HG03095 (cell line): ENCODE measurements around the gene CCDC197.
A peak's percentile ranks its signal among the peaks of the same experiment; 100 is the strongest.

Experiments used
- ATAC-seq: cut with Tn5 transposase; IDR thresholded peaks from one replicate; pipeline ENCODE4 v1.9.1; 2021; ENCODE audit warnings: moderate library complexity; ENCODE audit not compliant: unreplicated experiment

The CCDC197 gene

DNA sequence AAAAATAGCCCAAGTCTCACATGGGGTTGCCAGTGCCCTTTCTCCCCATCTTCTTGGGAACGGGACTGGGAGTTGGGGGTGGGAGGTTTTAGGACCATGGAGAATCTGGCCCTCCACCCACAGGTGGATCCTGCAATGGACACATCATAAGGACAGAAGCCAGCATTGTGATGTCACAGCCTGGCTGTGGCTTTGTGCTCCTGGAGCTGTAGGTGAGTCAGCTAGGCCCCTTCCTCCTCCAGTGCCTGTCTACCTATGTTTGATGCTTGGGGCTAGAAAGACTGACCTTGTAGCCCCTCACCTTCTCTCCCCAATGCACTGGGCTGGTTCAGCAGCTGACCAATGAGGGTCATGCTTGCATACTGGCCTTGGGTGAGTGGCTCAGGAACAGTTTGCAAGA is at the start of gene CCDC197:
Gene CCDC197 (plus strand): TSS at position 220 of the 400 bp plus-strand sequence. CDS start 831 bp downstream, outside the sequence.
- no peak for ATAC-seq

DNA sequence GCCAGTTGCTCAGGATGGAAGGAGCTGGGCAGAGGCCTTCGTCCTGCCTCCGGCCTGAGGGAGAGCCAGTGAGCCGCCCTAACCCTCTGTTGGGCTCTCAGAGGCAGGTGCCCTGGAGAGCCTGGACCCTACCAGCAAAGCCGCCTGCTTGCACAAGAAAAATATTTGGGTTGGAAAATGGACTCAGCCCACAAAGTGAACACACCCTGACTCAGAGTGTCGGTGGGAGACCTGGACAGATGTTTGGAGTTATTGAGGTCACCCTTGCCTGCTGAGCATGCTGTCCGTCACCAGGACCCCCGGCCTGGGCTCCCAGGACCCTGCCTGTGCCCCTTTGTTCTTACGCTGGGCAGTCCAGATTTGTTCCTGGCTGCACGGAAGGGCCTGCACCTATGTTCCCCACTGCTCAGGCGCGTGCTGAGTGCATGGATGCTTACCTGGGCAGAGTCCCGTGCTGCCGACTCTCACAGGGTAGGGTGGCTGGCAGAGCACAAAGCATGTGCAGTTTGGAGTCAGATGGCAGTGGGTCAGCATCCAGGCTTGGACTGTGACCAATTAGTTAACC is 47.5 kb upstream of the CCDC197 start:
- no peak for ATAC-seq

DNA sequence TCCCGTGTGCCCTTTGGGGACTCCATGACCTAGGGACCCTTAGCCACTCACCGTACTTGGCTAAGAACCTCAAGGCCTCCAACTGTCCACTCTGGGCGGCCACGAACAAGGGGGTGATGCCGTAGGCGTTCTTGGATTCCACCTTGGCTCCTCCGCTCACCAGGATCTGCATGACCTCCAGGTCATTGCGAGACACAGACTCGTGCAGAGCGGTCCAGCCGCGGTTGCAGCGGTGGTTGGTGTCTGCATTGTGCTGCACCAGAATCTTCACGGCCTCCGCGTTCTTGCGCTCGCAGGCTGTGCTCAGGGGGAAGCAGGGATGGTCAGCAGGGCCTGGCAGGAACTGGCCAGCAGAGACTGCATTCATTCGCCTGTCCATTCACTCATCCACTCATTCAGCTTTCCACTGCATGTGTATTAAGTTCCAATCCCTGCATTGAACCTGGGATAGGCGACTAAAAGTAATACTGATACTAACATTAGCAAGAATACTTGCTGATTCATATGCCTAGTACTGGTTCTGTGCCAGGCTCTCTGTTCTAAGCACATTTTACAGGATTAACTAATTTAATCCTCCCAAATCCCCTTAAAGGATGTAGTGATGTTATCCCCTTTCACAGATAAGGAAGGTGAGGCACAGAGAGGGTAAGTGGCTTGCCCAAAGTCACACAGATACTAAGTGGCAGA is 46.0 kb upstream of the CCDC197 start:
- ATAC-seq, result no peak

DNA sequence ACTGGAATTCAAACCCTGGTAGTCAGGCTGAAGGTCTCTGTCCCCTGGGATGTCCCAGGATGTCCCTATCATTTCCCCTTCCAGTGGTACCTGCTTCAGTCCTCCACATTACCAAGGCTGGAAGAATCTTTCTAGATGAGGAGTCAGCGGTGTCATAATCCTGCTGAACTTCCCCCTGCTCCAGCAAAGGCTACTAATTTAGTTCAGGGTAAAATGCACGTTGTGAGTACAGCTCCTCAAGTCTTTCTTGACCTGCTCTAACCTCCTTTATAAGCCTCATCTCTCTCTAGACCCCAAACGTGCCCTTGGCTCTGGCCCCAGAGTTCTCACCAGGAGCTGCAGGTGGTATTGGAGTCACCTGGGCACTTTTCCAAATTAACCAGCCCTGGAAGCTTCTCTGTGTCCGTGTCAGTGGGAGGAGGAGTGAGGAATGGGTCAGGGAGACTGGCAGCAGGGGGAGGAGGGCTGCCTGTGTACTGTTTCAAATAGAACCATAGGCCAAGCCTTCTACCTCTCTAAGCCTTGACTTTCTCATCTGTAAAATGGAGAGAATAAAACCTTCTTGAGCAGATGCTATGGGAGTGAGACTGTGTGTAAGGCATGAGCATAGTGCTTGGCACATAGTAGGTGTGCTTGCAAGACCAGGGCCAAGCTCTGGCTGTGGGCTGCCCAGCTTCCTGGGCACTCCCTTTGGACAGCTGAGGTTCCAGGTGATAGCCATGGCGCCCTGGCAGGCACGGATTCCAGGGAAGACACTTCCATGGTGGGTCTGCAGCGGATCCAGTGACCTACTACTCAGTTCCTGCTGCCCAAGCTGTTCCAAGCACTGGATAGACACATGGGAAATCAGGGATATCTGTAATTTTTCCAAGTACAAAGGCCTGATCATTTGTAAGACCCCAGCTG is 45.2 kb upstream of the CCDC197 start:
- no peak for ATAC-seq

DNA sequence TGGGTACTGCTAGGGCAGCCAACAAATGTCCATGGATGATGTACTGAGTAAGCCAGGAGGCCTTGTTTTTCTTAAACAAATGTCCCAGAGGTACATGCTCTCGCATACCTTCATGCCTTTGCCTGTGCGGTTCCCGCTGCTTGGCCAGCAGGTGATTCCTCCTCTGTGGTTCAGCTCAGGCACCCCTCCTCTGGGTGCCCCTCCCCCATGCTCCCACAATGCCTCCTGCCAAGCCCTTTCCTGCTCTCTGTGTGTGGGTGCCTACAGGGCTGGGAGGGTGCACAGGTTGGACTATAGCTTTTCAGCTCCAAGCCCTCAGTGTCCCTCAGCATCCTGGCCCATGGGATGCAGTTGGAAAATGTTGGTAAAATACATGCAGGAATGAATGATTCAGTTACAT is 44.3 kb upstream of the CCDC197 start:
- no peak for ATAC-seq

DNA sequence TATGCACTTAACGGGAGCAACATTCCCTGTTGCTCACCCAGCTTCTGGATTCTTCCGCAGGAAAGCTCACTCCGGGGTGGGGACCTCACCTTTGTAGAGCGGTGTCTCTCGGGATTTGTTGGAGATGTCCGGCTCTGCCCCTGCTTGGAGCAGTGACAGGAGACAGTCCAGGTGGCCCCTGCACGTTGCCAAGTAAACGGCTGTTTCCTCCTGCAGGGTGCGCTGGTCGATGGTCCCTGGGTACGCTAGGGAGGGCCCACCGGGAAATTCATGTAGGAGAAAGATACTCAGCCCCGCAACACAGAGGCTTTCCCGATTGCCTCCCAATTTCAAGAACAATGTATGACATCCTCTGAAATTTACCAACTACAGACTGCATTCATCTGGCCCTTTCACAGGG is 43.8 kb upstream of the CCDC197 start:
- ATAC-seq, result no peak

DNA sequence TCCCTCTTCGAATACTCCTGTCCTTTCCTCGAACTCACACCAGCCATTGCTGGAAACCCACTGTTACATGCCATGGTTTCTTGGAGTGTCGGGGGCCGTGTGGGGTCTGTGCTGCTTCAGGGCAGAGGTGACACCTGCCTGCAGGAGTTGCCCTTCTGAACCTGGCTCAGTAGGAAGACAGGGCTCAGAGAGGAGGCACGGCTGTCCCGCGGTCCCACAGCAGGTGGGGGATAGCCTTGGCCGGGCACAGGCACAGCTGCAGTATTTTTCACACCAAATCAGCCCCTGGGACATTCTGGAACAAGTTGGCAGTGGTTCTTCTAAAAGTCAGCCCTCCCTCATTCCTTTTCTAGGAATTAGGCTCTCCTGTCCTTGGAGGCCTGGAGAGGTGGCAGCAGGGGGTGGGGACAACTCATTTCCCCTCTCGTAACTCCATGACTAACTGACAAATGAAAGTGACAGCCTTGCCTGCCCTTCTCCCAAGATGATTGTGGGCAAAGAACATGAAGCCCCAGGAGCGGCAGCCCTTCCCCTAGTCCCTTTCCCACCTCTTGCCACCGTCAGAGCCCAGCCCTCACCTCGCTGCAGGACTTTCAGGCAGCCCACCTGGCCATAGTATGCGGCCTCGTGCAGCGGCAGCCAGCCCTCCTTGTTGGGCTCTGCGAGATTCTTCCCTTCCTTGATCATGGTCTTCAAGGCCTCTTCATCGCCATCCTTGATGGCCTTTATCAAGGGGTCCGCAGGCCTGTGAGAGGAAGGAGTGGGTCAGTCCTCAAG is 43.2 kb upstream of the CCDC197 start:
- ATAC-seq, result no peak

DNA sequence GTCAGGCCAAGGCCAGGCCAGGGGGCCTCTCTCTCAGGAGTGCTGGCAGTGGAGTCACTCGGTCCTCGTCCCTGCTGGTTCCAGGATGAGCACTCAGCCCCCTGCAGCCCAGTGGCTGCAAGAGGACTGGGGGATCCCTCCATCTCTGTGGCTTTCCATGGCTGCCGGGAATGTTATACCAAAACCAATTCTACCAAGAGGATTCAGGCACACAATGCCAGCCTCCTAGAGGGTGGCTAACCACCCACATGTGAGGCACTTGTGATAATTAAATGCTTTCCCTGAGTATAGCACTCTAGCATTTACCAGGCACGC is 42.6 kb upstream of the CCDC197 start:
- no peak for ATAC-seq

DNA sequence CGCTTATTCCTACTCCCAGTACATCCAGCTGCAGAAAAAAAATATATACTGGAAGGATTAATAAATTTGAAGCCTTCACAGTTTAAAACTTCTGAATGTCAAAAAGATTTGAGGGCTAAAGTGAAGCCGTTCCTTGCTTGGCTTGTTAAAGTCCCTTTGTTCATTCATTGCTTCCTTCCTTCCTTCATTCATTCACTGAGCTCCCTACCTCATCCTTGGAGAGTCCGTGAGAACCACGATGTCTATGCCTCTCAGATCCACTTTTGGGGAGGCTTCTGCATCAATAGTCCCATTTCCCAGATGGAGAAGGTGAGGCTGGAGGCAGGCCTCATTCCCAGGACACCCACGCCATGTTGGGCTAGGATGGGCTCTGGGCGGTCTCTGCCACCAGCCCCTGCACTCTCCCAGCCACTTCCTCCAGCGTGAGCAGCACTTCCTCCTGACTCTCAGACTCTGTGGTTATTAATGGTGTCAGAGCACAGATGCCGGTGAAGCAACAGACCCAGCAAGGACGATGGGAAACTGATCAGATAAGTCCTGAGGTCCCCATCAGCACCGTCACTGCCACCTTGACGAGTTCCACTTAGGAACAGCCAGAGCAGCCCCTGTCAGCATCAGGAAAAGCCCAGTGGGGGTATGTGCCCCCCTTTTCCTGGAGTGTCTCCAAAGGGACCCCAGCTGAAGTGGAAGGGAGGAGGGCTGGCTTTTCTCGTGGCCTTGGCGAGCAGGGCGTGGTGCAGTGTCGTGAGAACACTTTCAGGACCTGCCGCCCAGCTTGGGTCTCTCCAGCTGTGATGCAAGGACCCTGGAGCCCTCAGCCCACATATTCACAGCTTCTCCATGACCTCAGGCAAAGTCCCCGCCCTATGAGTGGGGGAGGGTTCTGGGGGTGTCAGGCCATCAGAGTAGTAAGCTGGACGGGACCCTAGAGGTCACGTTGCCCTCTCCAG is 41.9 kb upstream of the CCDC197 start:
- peak; percentile 37 for ATAC-seq

DNA sequence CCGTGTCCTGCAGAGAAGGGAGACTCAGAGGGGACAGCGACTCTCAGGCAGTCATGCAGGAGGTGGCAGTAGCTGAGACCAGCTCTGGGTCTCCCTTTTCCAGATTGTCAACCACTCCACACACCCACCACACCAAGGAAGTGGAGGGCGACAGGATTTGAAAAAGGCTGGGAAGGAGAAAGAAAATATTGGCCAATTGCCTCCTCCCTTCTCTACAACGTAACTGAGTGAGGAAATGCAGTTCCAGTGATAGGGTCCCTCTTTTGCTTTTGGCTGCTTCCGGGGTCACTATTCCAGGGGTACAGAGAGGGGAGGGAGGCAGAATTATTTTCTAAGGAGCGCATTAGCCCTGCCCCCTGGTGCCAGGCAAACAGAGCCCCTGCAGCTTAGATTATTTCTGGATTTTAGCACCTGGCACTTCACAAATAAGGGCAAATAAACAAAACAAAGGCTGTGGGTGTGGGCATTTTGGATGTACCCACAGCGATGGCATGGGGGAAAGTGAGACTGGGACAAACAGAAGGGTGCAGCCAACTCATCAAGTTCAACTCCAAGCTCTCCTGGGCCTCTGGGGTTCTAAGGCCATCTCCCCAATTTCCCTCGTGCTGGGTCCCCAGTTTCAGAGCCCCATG is 41.1 kb upstream of the CCDC197 start:
- no peak for ATAC-seq

DNA sequence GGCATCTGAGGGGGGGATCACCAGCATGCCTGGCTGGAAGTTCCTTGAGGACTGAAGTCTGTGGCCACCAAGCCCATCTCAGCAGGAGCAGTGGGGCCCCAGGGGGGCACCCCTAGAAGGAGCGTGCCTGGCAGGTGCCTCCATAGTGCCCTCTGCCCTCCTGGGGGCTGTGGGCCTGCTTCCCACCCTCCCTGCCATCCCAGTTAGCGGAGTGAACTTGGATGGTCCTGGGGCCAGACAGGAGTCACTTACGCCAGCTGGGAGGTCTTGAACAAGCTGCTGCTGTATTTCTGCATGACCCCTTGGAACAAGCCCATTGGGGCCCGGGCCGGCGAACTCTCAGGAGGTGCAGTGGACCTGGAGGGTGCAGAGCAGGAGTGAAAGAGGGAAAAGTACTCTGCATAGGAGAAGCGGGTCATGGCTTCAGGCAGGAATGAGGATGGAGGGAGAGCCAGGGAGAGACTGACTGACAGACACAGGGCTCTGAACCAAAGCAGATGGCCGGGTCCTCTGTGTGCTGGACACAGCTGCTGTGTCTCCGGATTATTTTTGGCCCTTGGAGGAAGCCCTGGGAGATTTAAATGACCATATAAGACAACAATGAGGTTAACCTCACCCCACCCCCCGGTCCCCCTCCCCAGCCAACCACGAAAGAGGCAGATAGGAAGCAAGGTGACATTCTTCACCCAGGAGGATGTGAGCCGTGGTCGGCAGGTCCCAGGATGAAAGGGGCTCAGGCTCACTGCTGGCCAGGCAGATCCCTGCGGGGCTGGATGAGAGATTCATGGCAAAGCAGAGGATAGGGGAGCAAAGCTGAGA is 40.4 kb upstream of the CCDC197 start:
- no peak for ATAC-seq

DNA sequence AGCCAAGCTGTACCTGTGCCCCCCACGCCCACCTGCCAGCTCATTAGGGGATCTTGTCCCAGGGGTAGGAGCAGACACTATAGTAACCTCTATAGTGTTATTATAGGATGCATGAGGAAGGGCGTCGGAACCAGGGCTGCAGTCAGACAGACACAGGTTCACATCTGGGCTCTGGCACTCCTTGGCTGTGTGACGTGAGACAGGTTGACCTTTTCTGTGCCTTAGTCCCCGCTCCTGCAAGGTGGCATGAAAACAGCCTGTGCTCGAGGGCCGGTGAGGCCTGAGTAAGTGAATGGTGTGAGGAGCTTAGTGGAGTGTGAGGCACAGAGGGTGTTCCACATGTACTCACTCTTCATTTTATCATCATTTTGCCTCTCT is 39.8 kb upstream of the CCDC197 start:
- ATAC-seq, result no peak

DNA sequence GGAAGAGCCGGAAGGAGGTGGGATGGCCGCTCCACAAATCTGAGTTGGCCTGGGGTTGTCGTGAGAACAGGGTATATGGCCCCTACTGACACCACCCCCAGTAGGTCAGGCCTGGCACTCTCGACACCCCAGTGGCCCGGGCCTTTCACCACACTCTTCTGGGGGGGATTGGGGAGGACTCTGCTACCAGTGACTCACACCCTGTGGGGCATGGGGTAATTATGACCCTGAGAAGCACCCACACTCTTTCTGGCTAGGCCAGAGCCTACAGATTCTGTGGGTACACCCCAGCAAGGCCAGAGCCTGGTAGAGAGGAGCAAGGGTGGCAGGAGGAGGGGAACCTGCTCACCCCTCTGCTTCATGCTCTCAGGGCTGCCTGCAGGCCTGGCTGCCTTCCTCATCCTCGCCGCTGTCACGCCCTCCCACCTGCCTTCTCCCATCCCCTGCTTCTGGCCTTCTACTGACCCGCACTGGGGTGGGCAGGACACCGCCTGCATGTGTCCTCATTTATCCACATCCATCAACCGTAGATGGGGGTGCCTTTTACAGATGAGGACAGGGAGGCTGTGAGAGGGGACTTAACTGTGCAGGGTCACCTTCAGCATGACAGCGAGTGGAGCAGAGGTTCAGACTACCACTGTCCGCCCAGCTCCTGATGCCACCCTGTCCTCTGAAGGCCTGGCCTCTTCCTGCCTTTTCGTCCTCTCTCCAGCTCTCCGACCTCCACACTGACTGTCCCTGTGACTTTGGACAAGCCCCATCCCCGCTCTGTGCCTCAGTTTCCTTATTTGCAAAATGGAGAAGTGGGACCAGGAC is 39.1 kb upstream of the CCDC197 start:
- no peak for ATAC-seq

DNA sequence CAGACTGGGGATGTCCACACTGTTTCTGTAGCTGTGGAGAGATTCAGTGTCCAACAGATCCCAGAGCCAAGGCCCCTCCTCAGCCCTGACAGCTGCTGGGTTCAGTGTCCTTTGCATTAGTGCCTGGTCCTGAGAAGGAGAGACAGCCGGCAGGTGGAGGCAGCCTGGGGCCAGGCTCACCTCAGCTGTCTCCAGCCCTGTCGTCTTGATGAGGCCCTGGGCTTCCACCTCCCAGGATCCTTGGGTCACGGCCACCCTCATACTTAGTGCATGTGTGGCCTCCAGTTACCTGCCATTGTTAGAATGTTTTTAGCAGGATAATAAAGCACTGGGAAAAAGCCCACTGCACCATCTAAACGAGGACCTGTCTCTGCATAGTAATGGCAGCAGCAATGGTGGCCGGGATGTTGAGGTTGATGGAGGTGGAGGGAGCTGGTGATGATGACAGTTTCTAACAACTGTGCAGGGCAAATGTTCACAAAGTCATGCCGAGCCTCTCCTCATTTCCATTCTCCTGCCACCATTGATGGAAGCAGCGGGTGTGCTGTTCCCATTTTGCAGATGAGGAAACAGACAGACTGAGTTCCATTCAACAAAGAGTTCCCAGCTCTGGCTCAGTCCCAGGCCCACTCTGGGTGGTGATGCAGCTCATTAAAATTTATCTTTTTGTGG is 38.4 kb upstream of the CCDC197 start:
- no peak for ATAC-seq

DNA sequence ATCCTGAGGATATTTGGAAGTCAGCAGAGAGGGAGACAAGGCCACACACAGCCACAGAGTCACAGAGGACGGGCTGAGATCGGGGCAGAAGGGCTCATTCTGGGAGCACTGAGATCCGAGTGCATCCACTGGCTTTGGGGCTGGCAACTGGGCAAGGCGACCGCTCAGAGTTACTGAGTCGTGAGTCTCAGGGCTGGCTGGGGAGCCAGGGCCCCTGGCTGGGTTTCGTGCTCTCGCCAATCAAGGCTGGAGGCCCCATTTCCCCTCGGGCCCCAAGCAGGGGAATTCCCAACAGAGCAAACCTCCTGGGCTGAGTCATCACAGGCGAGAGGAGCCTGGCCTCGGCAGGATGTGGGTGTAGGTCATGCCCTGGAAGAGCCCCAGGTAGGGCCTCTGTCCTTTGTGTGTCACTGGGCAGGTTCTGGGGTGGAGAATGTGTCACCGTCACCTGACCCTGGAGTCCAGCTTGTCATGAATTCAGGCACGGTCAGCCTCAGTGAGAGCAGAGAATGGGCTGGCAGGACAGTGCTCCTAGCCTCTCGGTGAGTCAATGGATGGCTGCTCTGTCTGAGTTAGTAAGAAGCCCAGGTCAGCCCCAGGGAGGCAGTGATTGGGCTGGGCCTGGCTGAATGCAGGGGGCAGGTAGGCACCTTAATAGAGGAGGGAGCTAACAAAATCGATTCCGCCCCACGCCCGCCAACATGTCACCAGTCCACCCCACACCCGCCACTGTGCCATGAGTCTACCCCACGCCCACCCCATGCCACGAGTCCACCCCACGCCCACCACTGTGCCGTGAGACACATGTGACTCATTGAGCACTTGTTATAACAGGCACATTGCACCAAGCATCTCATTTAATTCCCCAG is 37.6 kb upstream of the CCDC197 start:
- peak; percentile 65 for ATAC-seq

DNA sequence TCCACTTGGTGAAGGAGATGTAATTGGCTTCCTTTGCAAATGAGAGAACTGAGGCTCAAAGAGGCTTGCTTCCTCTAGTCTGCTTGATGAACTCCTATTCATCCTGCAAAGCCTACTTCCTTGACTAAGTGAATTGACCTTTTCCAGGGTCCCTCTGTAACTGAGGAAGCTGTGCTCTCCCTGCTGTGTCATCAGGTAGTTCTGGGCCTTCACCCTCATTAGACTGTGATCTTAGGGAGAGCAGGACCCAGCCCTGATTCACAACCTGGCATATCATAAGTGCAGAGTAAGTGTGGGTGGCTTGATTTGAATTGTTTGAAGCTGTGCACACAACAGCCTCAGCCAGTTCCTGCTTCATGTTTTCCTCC is 37.0 kb upstream of the CCDC197 start:
- ATAC-seq, result no peak
